GM10248 (cell line): ENCODE data around the gene FAS.
A peak's percentile ranks its signal among the peaks of the same experiment; 100 is the strongest.

Experiments used
- CTCF ChIA-PET: fragments of 300-600 bp; sonication (Branson Sonifier 250); formaldehyde crosslinking; extraction: SDS; loops from one replicate; lab custom pipeline; 2021; ENCODE audit warnings: antibody characterized with exemption; lab: Yijun Ruan, JAX
- POLR2A ChIA-PET: fragments of 350-650 bp; sonication (Branson Sonifier 250); formaldehyde crosslinking; extraction: SDS; loops from one replicate; lab custom pipeline; 2020; ENCODE audit warnings: antibody characterized with exemption; lab: Yijun Ruan, JAX
- DNase-seq: peaks from one replicate; pipeline ENCODE4 v3.0.0; 2012; ENCODE audit errors: extremely low spot score
- TF ChIP-seq, protein P1 (sequence below): IDR thresholded peaks from 2 replicates; pipeline ENCODE4 v1.5.1; 2012; ENCODE audit warnings: mild to moderate bottlenecking, low read depth; ENCODE audit errors: extremely low read depth, missing control alignments, control extremely low read depth

FAS gene

GRCh38 chr10:88986549-88987242 lies 3.9 kb upstream of the FAS start:
- DNase-seq = peak; percentile 27
- TF ChIP-seq, protein P1, sequence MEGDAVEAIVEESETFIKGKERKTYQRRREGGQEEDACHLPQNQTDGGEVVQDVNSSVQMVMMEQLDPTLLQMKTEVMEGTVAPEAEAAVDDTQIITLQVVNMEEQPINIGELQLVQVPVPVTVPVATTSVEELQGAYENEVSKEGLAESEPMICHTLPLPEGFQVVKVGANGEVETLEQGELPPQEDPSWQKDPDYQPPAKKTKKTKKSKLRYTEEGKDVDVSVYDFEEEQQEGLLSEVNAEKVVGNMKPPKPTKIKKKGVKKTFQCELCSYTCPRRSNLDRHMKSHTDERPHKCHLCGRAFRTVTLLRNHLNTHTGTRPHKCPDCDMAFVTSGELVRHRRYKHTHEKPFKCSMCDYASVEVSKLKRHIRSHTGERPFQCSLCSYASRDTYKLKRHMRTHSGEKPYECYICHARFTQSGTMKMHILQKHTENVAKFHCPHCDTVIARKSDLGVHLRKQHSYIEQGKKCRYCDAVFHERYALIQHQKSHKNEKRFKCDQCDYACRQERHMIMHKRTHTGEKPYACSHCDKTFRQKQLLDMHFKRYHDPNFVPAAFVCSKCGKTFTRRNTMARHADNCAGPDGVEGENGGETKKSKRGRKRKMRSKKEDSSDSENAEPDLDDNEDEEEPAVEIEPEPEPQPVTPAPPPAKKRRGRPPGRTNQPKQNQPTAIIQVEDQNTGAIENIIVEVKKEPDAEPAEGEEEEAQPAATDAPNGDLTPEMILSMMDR = peak; percentile 60
- ChIA-PET POLR2A (no interaction called here), CTCF (interaction anchor here (0.6 to 6.5 kb wide), 36 partner anchors 8 to 422 kb away, joined by 3 to 57 read pairs (median 5); no protein-coding TSS in a partner anchor)

DNA sequence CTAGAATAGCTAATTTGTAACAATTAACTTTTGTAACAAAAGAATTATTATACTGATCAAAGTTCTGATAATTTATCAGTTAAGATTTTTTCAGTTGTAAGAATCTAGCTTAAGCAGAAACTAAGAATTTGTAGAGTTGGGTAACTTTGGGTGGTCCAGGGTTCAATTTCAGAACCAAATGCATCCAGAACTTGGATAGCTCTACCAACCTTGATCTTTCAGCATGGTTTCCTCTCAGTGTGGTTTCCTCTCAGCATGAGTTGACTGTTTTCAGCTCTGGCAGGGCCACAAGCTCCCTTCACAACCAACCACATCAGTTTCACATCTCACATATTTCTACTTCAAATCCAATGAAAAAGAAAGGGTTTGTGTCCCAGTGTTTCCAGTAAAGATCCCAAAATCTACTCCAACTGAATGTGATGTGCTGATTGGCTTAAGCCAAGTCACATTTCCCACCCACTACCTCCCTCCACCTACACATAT lies 3.3 kb upstream of the FAS start:
- ChIA-PET CTCF (interaction anchor here (0.6 to 5.8 kb wide), 35 partner anchors 9 to 423 kb away, joined by 3 to 50 read pairs (median 5); no protein-coding TSS in a partner anchor), POLR2A (no interaction called here)
- TF ChIP-seq, protein P1 = no peak
- DNase-seq = no peak

DNA sequence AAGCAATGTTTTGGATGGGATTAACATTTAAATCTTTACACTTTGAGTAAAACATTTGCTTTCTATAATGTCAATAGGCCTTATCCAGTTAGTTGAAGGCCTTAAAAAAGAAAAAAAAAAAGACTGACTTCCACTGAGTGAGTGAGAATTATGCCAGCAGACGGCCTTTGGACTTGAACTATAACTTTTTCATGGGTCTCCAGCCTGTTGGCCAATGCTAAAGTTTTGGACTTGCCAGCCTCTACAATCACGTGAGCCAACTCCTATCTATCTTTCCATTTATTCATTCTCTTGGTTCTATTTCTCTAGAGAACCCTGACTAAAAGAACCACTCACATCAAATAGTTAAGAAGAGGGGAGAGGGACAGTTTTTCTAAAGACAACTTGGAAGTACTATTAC lies 2.8 kb upstream of the FAS start:
- ChIA-PET POLR2A (no interaction called here), CTCF (interaction anchor here (0.7 to 5.8 kb wide), 30 partner anchors 9 to 423 kb away, joined by 3 to 50 read pairs (median 5); no protein-coding TSS in a partner anchor)
- no peak for DNase-seq
- TF ChIP-seq, protein P1 = no peak

DNA sequence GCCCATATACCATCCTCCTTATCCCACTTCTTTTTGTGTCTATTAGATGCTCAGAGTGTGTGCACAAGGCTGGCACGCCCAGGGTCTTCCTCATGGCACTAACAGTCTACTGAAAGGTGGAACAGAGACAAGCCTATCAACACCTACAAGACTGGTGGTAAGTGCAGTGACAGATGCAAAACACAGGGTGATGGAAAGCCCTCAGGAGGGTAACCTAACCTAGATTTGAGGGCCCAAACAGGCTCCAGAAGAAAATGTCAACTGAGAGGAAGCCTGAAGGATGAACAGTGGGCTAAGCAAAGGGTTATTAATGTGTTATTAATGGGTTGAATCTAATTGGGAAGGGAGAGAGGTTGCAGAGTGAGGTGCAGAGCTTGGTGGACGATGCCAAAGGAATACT lies 1.2 kb upstream of the FAS start:
- CTCF ChIA-PET = interaction anchor here (0.9 to 8.0 kb wide), 13 partner anchors 10 to 425 kb away, joined by 3 to 80 read pairs (median 6); no protein-coding TSS in a partner anchor
- POLR2A ChIA-PET = no interaction called here
- no peak for DNase-seq
- TF ChIP-seq, protein P1 = no peak

DNA sequence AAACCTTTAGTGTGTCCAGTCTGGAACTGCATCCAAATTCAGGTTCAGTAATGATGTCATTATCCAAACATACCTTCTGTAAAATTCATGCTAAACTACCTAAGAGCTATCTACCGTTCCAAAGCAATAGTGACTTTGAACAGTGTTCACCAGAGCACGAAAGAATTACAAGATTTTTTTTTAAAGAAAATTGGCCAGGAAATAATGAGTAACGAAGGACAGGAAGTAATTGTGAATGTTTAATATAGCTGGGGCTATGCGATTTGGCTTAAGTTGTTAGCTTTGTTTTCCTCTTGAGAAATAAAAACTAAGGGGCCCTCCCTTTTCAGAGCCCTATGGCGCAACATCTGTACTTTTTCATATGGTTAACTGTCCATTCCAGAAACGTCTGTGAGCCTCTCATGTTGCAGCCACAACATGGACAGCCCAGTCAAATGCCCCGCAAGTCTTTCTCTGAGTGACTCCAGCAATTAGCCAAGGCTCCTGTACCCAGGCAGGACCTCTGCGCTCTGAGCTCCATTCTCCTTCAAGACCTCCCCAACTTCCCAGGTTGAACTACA lies 694 bp upstream of the FAS start:
- DNase-seq = peak; percentile 19
- ChIA-PET POLR2A (interaction anchor here (0.6 to 1.0 kb wide), 3 partner anchors 9 to 153 kb away, joined by 3 to 7 read pairs (median 3); no protein-coding TSS in a partner anchor), CTCF (interaction anchor here (0.9 to 8.0 kb wide), 16 partner anchors 9 to 425 kb away, joined by 3 to 80 read pairs (median 6); no protein-coding TSS in a partner anchor)
- TF ChIP-seq, protein P1 = no peak

DNA sequence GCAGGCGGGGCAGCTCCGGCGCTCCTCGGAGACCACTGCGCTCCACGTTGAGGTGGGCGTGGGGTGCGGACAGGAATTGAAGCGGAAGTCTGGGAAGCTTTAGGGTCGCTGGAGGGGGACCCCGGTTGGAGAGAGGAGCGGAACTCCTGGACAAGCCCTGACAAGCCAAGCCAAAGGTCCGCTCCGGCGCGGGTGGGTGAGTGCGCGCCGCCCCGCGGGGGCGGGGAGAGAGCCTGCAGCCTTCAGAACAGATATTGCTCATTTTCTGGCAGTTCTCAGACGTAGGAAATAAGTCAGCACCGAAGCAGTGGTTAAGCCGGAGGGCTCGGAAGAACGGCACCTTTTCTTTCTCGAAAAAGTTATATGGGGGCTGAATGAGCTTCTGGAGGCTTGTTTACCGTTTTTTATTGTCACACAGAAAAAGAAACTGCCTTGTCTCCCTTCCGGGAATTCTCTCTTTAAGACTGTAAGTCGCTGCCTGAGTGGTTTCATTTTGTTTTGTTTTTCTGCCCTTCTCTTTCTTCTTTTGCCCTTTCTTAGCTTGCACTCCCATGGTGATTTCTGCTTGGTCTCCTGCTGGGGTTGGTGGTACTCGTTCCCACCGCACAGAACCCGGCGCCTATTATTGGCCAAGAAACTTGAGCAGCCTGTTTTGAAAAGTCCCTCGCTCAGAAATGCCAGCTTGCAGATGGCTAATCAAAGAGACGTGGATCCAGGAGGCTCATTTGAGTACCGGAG lies 732 bp downstream of the FAS start:
- DNase-seq = peak; percentile 71

More for the DNA sequence above, 732 bp downstream of the FAS start:
- ChIA-PET CTCF (interaction anchor here (0.9 to 8.0 kb wide), 10 partner anchors 9 to 427 kb away, joined by 3 to 80 read pairs (median 7); no protein-coding TSS in a partner anchor), POLR2A (interaction anchor here (1.0 kb wide), 1 partner anchor 8 kb away, joined by 3 read pairs; no protein-coding TSS in a partner anchor)
- TF ChIP-seq, protein P1 = no peak
